Glutamatergic neuron (in vitro differentiated cells): ENCODE results near the gene PIGV. TPM values are rescaled to one million over a fixed set of nuclear protein-coding genes. Genes with fewer than 3 reads are reported as not detected.
A peak's percentile ranks its signal among the peaks of the same experiment; 100 is the strongest.

ENCODE experiments used
- DNase-seq: peaks from one replicate; pipeline ENCODE4 v3.0.0; 2022
- H3K27ac Mint-ChIP-seq: one replicate; pipeline ENCODE4 v1.8.0; 2020; ENCODE audit warnings: mild to moderate bottlenecking, mixed read lengths, inconsistent platforms; ENCODE audit not compliant: unreplicated experiment
- H3K27me3 Mint-ChIP-seq: one replicate; pipeline ENCODE4 v1.8.0; 2020; ENCODE audit warnings: mild to moderate bottlenecking, moderate library complexity, mixed read lengths, inconsistent platforms; ENCODE audit not compliant: unreplicated experiment
- H3K36me3 Mint-ChIP-seq: one replicate; pipeline ENCODE4 v1.8.0; 2020; ENCODE audit warnings: mild to moderate bottlenecking, mixed read lengths, inconsistent platforms; ENCODE audit not compliant: unreplicated experiment
- H3K4me1 Mint-ChIP-seq: one replicate; pipeline ENCODE4 v1.8.0; 2020; ENCODE audit warnings: mild to moderate bottlenecking, low read depth, mixed read lengths, inconsistent platforms; ENCODE audit not compliant: unreplicated experiment
- H3K4me3 Mint-ChIP-seq: one replicate; pipeline ENCODE4 v1.8.0; 2020; ENCODE audit warnings: mild to moderate bottlenecking, mixed read lengths, inconsistent platforms; ENCODE audit not compliant: unreplicated experiment
- H3K9me3 Mint-ChIP-seq: one replicate; pipeline ENCODE4 v1.8.0; 2020; ENCODE audit warnings: mild to moderate bottlenecking, moderate library complexity, mixed read lengths, inconsistent platforms; ENCODE audit not compliant: unreplicated experiment
- CTCF ChIP-seq: fragments of 200-600 bp; sonication (generic); IDR thresholded peaks from one replicate; pipeline ENCODE4 v1.5.0; 2021; ENCODE audit not compliant: partially characterized antibody, unreplicated experiment
- total RNA-seq: library from RNA; stranded (reverse); fragmentation: NEBNext Ultra II Directional; extraction: Animal tissue kit (Norgen Biotek cat#: 25700); gene quantifications from one replicate; pipeline ENCODE4 v1.2.1, GENCODE V29; 2021; ENCODE audit not compliant: unreplicated experiment

The PIGV gene
- total RNA-seq, 1 donor from 2014 or later: 6.7 TPM

GRCh38 chr1:26829184-26829911, 41.6 kb downstream of the PIGV start:
- no peak for TF ChIP-seq CTCF
- no peak for DNase-seq
- H3K27me3 Mint-ChIP-seq: peaks cover 13% of the 10 kb centered on the region
- H3K4me1 Mint-ChIP-seq: peaks cover 26% of the 10 kb centered on the region
- peaks cover 7% of the 10 kb centered on the region for H3K9me3 Mint-ChIP-seq
- peak overlapping the region; percentile 50 for H3K4me3 Mint-ChIP-seq
- no peaks in the 10 kb centered on the region for H3K36me3 Mint-ChIP-seq
- H3K27ac Mint-ChIP-seq: peak overlapping the region; percentile 29

GRCh38 chr1:26831059-26831458, 43.3 kb downstream of the PIGV start:
- no peak for DNase-seq
- no peak for TF ChIP-seq CTCF
- Mint-ChIP-seq H3K27me3 (peaks cover 15% of the 10 kb centered on the region), H3K27ac (peak overlapping the region; percentile 4), H3K36me3 (no peaks in the 10 kb centered on the region), H3K4me3 (peak overlapping the region; percentile 8), H3K4me1 (peaks cover 26% of the 10 kb centered on the region), H3K9me3 (peaks cover 7% of the 10 kb centered on the region)

- no peak for TF ChIP-seq CTCF
- DNase-seq: no peak
- H3K4me1 Mint-ChIP-seq: peaks cover 26% of the 10 kb centered on the region
- no peak overlapping the region for H3K27ac Mint-ChIP-seq
- peaks cover 6% of the 10 kb centered on the region for H3K9me3 Mint-ChIP-seq
- no peaks in the 10 kb centered on the region for H3K36me3 Mint-ChIP-seq
- H3K4me3 Mint-ChIP-seq: no peak overlapping the region
- H3K27me3 Mint-ChIP-seq: peaks cover 16% of the 10 kb centered on the region
These were observed 43.9 kb downstream of the PIGV start for GRCh38 chr1:26831546-26832248.

GRCh38 chr1:26832249-26832960, 44.7 kb downstream of the PIGV start:
- Mint-ChIP-seq H3K9me3 (peaks cover 6% of the 10 kb centered on the region), H3K27me3 (peaks cover 15% of the 10 kb centered on the region), H3K4me1 (peaks cover 25% of the 10 kb centered on the region), H3K4me3 (no peak overlapping the region), H3K27ac (no peak overlapping the region), H3K36me3 (no peaks in the 10 kb centered on the region)
- no peak for DNase-seq
- no peak for TF ChIP-seq CTCF
